Lower leg skin (tissue), 3 donors: Measurements from ENCODE around the gene GSE1.

Experiments
- CTCF ChIP-seq, 3 donors: fragments of 450-650 bp; IDR thresholded peaks; one replicate each; pipeline ENCODE4 v1.5.1; 2016; ENCODE audit warnings: antibody characterized with exemption in 3 of 3, mild to moderate bottlenecking in 3 of 3, moderate library complexity in 2 of 3
- POLR2A ChIP-seq, 2 donors: fragments of 450-650 bp; IDR thresholded peaks; one replicate each; pipeline ENCODE4 v1.6.1; 2016 to 2017; ENCODE audit warnings: antibody characterized with exemption in 2 of 2, mild to moderate bottlenecking in 1 of 2, moderate library complexity in 1 of 2

- TF ChIP-seq CTCF (IDR thresholded peaks at IDR 0.05) (no peak), POLR2A (IDR thresholded peaks at IDR 0.05) (no peak)
Observed at GRCh38 chr16:85640254-85640558, 27.1 kb downstream of the GSE1 start.
